Measurements from ENCODE around the gene WWTR1. TPM values are rescaled to one million over a fixed set of nuclear protein-coding genes. Genes with fewer than 3 reads are reported as not detected.
A peak's percentile ranks its signal among the peaks of the same experiment; 100 is the strongest.

The WWTR1 gene
- total and polyA plus RNA-seq, 2 experiments from 2014 or later, result 54.8 to 69.1 TPM

GRCh38 chr3:149510480-149510879 is 147.3 kb downstream of the WWTR1 start:
- no peaks in the 10 kb centered on the region for H3K9me3 ChIP-seq (ENCODE audit: low read depth)
- no peaks in the 10 kb centered on the region for H3K36me3 ChIP-seq
- H3K4me3 ChIP-seq, result no peak overlapping the region
- peaks cover 3% of the 10 kb centered on the region for H3K27me3 ChIP-seq
- H3K4me1 ChIP-seq (ENCODE audit: low read depth), result no peaks in the 10 kb centered on the region
- DNase-seq (ENCODE audit: low read depth in 1 of 2, low spot score in 1 of 2), result no peak
- no peak overlapping the region for H3K27ac ChIP-seq
- TF ChIP-seq CTCF (IDR thresholded peaks at IDR 0.05; ENCODE audit: low read depth, low read length), result no peak

- H3K27me3 ChIP-seq, result peaks cover 3% of the 10 kb centered on the region
- no peaks in the 10 kb centered on the region for H3K9me3 ChIP-seq (ENCODE audit: low read depth)
- DNase-seq (ENCODE audit: low read depth in 1 of 2, low spot score in 1 of 2), result no peak
- H3K36me3 ChIP-seq, result no peaks in the 10 kb centered on the region
- no peaks in the 10 kb centered on the region for H3K4me1 ChIP-seq (ENCODE audit: low read depth)
- no peak overlapping the region for H3K4me3 ChIP-seq
- no peak overlapping the region for H3K27ac ChIP-seq
- no peak for TF ChIP-seq CTCF (IDR thresholded peaks at IDR 0.05; ENCODE audit: low read depth, low read length)
These were observed 148.3 kb downstream of the WWTR1 start for GRCh38 chr3:149509526-149509925.

- Histone ChIP-seq H3K9me3 (ENCODE audit: low read depth) (no peaks in the 10 kb centered on the region), H3K27ac (no peak overlapping the region), H3K4me1 (ENCODE audit: low read depth) (no peaks in the 10 kb centered on the region), H3K27me3 (peaks cover 3% of the 10 kb centered on the region), H3K4me3 (no peak overlapping the region), H3K36me3 (no peaks in the 10 kb centered on the region)
- no peak for TF ChIP-seq CTCF (IDR thresholded peaks at IDR 0.05; ENCODE audit: low read depth, low read length)
- peak in 1 of 2 donors; percentile 72 for DNase-seq (ENCODE audit: low read depth in 1 of 2, low spot score in 1 of 2)
These were observed 150.1 kb downstream of the WWTR1 start for GRCh38 chr3:149507491-149508324.

- H3K36me3 ChIP-seq, result no peaks in the 10 kb centered on the region
- no peak overlapping the region for H3K27ac ChIP-seq
- peaks cover 3% of the 10 kb centered on the region for H3K27me3 ChIP-seq
- H3K9me3 ChIP-seq (ENCODE audit: low read depth), result no peaks in the 10 kb centered on the region
- TF ChIP-seq CTCF (IDR thresholded peaks at IDR 0.05; ENCODE audit: low read depth, low read length), result no peak
- H3K4me1 ChIP-seq (ENCODE audit: low read depth), result no peaks in the 10 kb centered on the region
- no peak for DNase-seq (ENCODE audit: low read depth in 1 of 2, low spot score in 1 of 2)
- H3K4me3 ChIP-seq, result no peak overlapping the region
These were observed 150.9 kb downstream of the WWTR1 start for GRCh38 chr3:149506965-149507364.

- H3K27me3 ChIP-seq, result peaks cover 3% of the 10 kb centered on the region
- no peaks in the 10 kb centered on the region for H3K36me3 ChIP-seq
- H3K4me1 ChIP-seq (ENCODE audit: low read depth), result no peaks in the 10 kb centered on the region
- TF ChIP-seq CTCF (IDR thresholded peaks at IDR 0.05; ENCODE audit: low read depth, low read length), result no peak
- DNase-seq (ENCODE audit: low read depth in 1 of 2, low spot score in 1 of 2), result no peak
- H3K27ac ChIP-seq, result no peak overlapping the region
- no peak overlapping the region for H3K4me3 ChIP-seq
- no peaks in the 10 kb centered on the region for H3K9me3 ChIP-seq (ENCODE audit: low read depth)
These were observed 151.3 kb downstream of the WWTR1 start for GRCh38 chr3:149506540-149506939.

Measured in cardiac muscle cell (in vitro differentiated cells and primary cell).